GM21825 (cell line): ENCODE results near the gene GCLC.
"Not testable (repeated sequence)": the region's sequence is repeated elsewhere in the genome, so short reads cannot be mapped to it uniquely, and the experiment has no call there.

Experiments
- ATAC-seq: cut with Tn5 transposase; IDR thresholded peaks from one replicate; pipeline ENCODE4 v1.9.1; 2021; ENCODE audit warnings: mild to moderate bottlenecking, moderate library complexity; ENCODE audit not compliant: unreplicated experiment

GCLC gene

GRCh38 chr6:53564401-53565065, 19.6 kb upstream of the GCLC start:
- ATAC-seq = no peak

GRCh38 chr6:53556986-53557715, 12.2 kb upstream of the GCLC start:
- ATAC-seq = no peak

- not testable (repeated sequence) for ATAC-seq
Measured at GRCh38 chr6:53553600-53553999, 8.7 kb upstream of the GCLC start.

GRCh38 chr6:53551681-53552080, 6.8 kb upstream of the GCLC start:
- not testable (repeated sequence) for ATAC-seq

- peak; percentile 73 for ATAC-seq
Measured at GRCh38 chr6:53547811-53548496, 3.1 kb upstream of the GCLC start.

- peak; percentile 9 for ATAC-seq
Measured at GRCh38 chr6:53547166-53547810, 2.4 kb upstream of the GCLC start.

GRCh38 chr6:53546281-53546680, 1.4 kb upstream of the GCLC start:
- ATAC-seq = no peak

GRCh38 chr6:53544217-53544469, 758 bp downstream of the GCLC start:
- peak; percentile 1 for ATAC-seq

- no peak for ATAC-seq
Measured at GRCh38 chr6:53543359-53544216, 1.3 kb downstream of the GCLC start.

GRCh38 chr6:53541900-53542299, 3.0 kb downstream of the GCLC start:
- ATAC-seq = no peak

- no peak for ATAC-seq
Measured at GRCh38 chr6:53540129-53540692, 4.7 kb downstream of the GCLC start.

GRCh38 chr6:53539561-53539960, 5.3 kb downstream of the GCLC start:
- no peak for ATAC-seq

- no peak for ATAC-seq
Measured at GRCh38 chr6:53536561-53536960, 8.3 kb downstream of the GCLC start.

GRCh38 chr6:53532942-53533341, 12.0 kb downstream of the GCLC start:
- no peak for ATAC-seq

- no peak for ATAC-seq
Measured at GRCh38 chr6:53532061-53532797, 12.7 kb downstream of the GCLC start.

GRCh38 chr6:53530780-53531386, 14.0 kb downstream of the GCLC start:
- ATAC-seq = no peak

GRCh38 chr6:53530346-53530745, 14.6 kb downstream of the GCLC start:
- ATAC-seq = no peak

GRCh38 chr6:53529324-53530036, 15.4 kb downstream of the GCLC start:
- no peak for ATAC-seq

GRCh38 chr6:53528107-53528506, 16.8 kb downstream of the GCLC start:
- no peak for ATAC-seq
